Measurements from ENCODE around the gene TPP1. TPM values are rescaled to one million over a fixed set of nuclear protein-coding genes. Genes with fewer than 3 reads are reported as not detected.

The TPP1 gene
- total and polyA plus RNA-seq, 9 of the 15 experiments (the other 6 are each of a cell fraction or from before 2014, with no cell fraction given), result 7.5 to 75.8 (median 15.7) TPM

- TF ChIP-seq SIN3A (IDR thresholded peaks at IDR 0.05; ENCODE audit: borderline replicate concordance in 2 of 2, control insufficient read depth in 1 of 2, low read depth in 2 of 2, low read length in 2 of 2) (0 out of 4 replicates have a peak, but pooled peaks of 1 of the 2 experiments have one; percentile 8), FOS (IDR thresholded peaks at IDR 0.05; ENCODE audit: extremely low read depth, insufficient read length) (no peak), NKRF (IDR thresholded peaks at IDR 0.05; ENCODE audit: borderline replicate concordance) (0 out of 2 replicates have a peak, but pooled peaks have one; percentile 44), YBX1 (IDR thresholded peaks at IDR 0.05) (no peak), SPI1 (IDR thresholded peaks at IDR 0.05; ENCODE audit: borderline replicate concordance, low read depth, low read length) (no peak), PHB (CRISPR knock-in tag; IDR thresholded peaks at IDR 0.05) (no peak), MCM3 (IDR thresholded peaks at IDR 0.05) (no peak), ETV6 (IDR thresholded peaks at IDR 0.05; ENCODE audit: borderline replicate concordance in 1 of 2, low read depth in 2 of 2, low read length in 1 of 2) (no peak), ETV6 (CRISPR knock-in tag; IDR thresholded peaks at IDR 0.05; ENCODE audit: borderline replicate concordance) (no peak), ERF (CRISPR knock-in tag; IDR thresholded peaks at IDR 0.05) (no peak), CLOCK (CRISPR knock-in tag; IDR thresholded peaks at IDR 0.05; ENCODE audit: borderline replicate concordance) (no peak), TAF7 (tag; IDR thresholded peaks at IDR 0.05) (no peak), SLC30A9 (CRISPR knock-in tag; IDR thresholded peaks at IDR 0.05) (no peak), THRA (IDR thresholded peaks at IDR 0.05) (no peak), ATF3 (IDR thresholded peaks at IDR 0.05) (no peak), ATF3 (CRISPR knock-in tag; conservative IDR thresholded peaks at IDR 0.05) (no peak), POLR3G (IDR thresholded peaks at IDR 0.05; ENCODE audit: extremely low read depth, insufficient read length, insufficient replicate concordance) (no peak), BACH1 (tag; IDR thresholded peaks at IDR 0.05) (no peak)
- TF ChIP-seq, protein P1, sequence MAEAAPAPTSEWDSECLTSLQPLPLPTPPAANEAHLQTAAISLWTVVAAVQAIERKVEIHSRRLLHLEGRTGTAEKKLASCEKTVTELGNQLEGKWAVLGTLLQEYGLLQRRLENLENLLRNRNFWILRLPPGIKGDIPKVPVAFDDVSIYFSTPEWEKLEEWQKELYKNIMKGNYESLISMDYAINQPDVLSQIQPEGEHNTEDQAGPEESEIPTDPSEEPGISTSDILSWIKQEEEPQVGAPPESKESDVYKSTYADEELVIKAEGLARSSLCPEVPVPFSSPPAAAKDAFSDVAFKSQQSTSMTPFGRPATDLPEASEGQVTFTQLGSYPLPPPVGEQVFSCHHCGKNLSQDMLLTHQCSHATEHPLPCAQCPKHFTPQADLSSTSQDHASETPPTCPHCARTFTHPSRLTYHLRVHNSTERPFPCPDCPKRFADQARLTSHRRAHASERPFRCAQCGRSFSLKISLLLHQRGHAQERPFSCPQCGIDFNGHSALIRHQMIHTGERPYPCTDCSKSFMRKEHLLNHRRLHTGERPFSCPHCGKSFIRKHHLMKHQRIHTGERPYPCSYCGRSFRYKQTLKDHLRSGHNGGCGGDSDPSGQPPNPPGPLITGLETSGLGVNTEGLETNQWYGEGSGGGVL (CRISPR knock-in tag; IDR thresholded peaks at IDR 0.05), result no peak
Observed at GRCh38 chr11:6611092-6611962, 7.9 kb downstream of the TPP1 start (continued).

All from K562 (cell line).